Tibial nerve (tissue), 4 donors: ENCODE measurements around the gene ZNF512B. TPM values are rescaled to one million over a fixed set of nuclear protein-coding genes. Genes with fewer than 3 reads are reported as not detected.
"Not testable (repeated sequence)": the region's sequence is repeated elsewhere in the genome, so short reads cannot be mapped to it uniquely, and the experiment has no call there.

Source experiments
- DNase-seq, 2 donors: peaks; one replicate each; pipeline ENCODE4 v3.0.0-alpha.2; 2019; ENCODE audit warnings: low spot score in 2 of 2
- H3K27ac ChIP-seq, 4 donors: fragments of 200-600 bp; sonication (generic) in 3 of 4; one replicate each; pipeline ENCODE4 v1.5.1; 2017 to 2019; ENCODE audit warnings: mild to moderate bottlenecking in 1 of 4
- H3K27me3 ChIP-seq, 2 donors: fragments of 200-600 bp; sonication (generic) in 1 of 2; one replicate each; pipeline versions ENCODE4 v1.5.1 to v1.6.0; 2017 to 2019
- H3K36me3 ChIP-seq, 3 donors: fragments of 200-600 bp; sonication (generic); one replicate each; pipeline ENCODE4 v1.5.1; 2018 to 2019
- H3K4me1 ChIP-seq, 4 donors: fragments of 200-600 bp; sonication (generic) in 3 of 4; one replicate each; pipeline ENCODE4 v1.5.1; 2017 to 2019
- H3K4me3 ChIP-seq, 4 donors: fragments of 200-600 bp; sonication (generic) in 3 of 4; one replicate each; pipeline ENCODE4 v1.5.1; 2017 to 2019; ENCODE audit warnings: mild to moderate bottlenecking in 1 of 4, moderate library complexity in 1 of 4
- H3K9me3 ChIP-seq, 4 donors: fragments of 200-600 bp; sonication (generic) in 3 of 4; one replicate each; pipeline ENCODE4 v1.5.1; 2017 to 2019
- EP300 ChIP-seq, 2 donors: sonication (generic); formaldehyde crosslinking; IDR thresholded peaks; one replicate each; pipeline ENCODE4 v1.6.1; 2017; ENCODE audit warnings: antibody characterized with exemption in 2 of 2, mild to moderate bottlenecking in 1 of 2
- POLR2A ChIP-seq, 2 donors: fragments of 450-650 bp; IDR thresholded peaks; one replicate each; pipeline ENCODE4 v1.6.1; 2017; ENCODE audit warnings: antibody characterized with exemption in 2 of 2, mild to moderate bottlenecking in 2 of 2, moderate library complexity in 2 of 2
- WGBS, 2 donors: methylation state at CpG; one replicate each; pipeline ENCODE4 v1.1.5; 2018; 5-methylcytosine and 5-hydroxymethylcytosine counted together
- total RNA-seq, 4 donors: library from RNA; depleted of rRNA; stranded (reverse); fragments of >200 nt; gene quantifications; one replicate each; pipeline ENCODE4 v1.1.0, GENCODE V29; 2016
- TF ChIP-seq, protein P1 (sequence below), 5 experiments: fragments of 200-600 bp in 3 of 5; fragments of 450-650 bp in 2 of 5; sonication (generic) in 3 of 5; IDR thresholded peaks; one replicate each; pipeline ENCODE4 v1.5.1; 2016 to 2019; ENCODE audit warnings: antibody characterized with exemption in 5 of 5, mild to moderate bottlenecking in 3 of 5, moderate library complexity in 2 of 5

Gene ZNF512B
- total RNA-seq, 4 donors from 2014 or later: 8.3 to 18.3 (median 11.7) TPM

GRCh38 chr20:63978319-63979228, 8.8 kb upstream of the ZNF512B start:
- no peak for DNase-seq
- TF ChIP-seq EP300 (IDR thresholded peaks at IDR 0.05) (no peak), POLR2A (IDR thresholded peaks at IDR 0.05) (no peak)
- TF ChIP-seq, protein P1, sequence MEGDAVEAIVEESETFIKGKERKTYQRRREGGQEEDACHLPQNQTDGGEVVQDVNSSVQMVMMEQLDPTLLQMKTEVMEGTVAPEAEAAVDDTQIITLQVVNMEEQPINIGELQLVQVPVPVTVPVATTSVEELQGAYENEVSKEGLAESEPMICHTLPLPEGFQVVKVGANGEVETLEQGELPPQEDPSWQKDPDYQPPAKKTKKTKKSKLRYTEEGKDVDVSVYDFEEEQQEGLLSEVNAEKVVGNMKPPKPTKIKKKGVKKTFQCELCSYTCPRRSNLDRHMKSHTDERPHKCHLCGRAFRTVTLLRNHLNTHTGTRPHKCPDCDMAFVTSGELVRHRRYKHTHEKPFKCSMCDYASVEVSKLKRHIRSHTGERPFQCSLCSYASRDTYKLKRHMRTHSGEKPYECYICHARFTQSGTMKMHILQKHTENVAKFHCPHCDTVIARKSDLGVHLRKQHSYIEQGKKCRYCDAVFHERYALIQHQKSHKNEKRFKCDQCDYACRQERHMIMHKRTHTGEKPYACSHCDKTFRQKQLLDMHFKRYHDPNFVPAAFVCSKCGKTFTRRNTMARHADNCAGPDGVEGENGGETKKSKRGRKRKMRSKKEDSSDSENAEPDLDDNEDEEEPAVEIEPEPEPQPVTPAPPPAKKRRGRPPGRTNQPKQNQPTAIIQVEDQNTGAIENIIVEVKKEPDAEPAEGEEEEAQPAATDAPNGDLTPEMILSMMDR (IDR thresholded peaks at IDR 0.05): no peak
- Histone ChIP-seq H3K36me3 (peaks cover 0 to 8% (median 0%) of the 10 kb centered on the region in 3 donors), H3K27ac (peak overlapping the region in 3 of 4 donors; percentile 55 to 82 (median 75)), H3K4me1 (peaks cover 0 to 54% (median 35%) of the 10 kb centered on the region in 4 donors), H3K27me3 (peaks cover 0 to 20% of the 10 kb centered on the region in 2 donors), H3K4me3 (peak overlapping the region; percentile 26 to 88 (median 59)), H3K9me3 (no peaks in the 10 kb centered on the region)
- 9 to 25% methylated on average over 15 to 45 of the region's 52 CpGs for WGBS, 2 donors

GRCh38 chr20:63977739-63978276, 8.1 kb upstream of the ZNF512B start:
- DNase-seq: no peak
- WGBS, 2 donors: 56 to 66% methylated on average over 4 to 8 of the region's 16 CpGs
- Histone ChIP-seq H3K9me3 (no peaks in the 10 kb centered on the region), H3K4me3 (no peak overlapping the region), H3K27ac (no peak overlapping the region), H3K4me1 (peaks cover 0 to 53% (median 34%) of the 10 kb centered on the region in 4 donors), H3K27me3 (peaks cover 0 to 20% of the 10 kb centered on the region in 2 donors), H3K36me3 (peaks cover 0 to 2% (median 0%) of the 10 kb centered on the region in 3 donors)
- no peak for TF ChIP-seq POLR2A (IDR thresholded peaks at IDR 0.05)
- TF ChIP-seq, protein P1 (IDR thresholded peaks at IDR 0.05): no peak
- TF ChIP-seq EP300 (IDR thresholded peaks at IDR 0.05): no peak

DNA sequence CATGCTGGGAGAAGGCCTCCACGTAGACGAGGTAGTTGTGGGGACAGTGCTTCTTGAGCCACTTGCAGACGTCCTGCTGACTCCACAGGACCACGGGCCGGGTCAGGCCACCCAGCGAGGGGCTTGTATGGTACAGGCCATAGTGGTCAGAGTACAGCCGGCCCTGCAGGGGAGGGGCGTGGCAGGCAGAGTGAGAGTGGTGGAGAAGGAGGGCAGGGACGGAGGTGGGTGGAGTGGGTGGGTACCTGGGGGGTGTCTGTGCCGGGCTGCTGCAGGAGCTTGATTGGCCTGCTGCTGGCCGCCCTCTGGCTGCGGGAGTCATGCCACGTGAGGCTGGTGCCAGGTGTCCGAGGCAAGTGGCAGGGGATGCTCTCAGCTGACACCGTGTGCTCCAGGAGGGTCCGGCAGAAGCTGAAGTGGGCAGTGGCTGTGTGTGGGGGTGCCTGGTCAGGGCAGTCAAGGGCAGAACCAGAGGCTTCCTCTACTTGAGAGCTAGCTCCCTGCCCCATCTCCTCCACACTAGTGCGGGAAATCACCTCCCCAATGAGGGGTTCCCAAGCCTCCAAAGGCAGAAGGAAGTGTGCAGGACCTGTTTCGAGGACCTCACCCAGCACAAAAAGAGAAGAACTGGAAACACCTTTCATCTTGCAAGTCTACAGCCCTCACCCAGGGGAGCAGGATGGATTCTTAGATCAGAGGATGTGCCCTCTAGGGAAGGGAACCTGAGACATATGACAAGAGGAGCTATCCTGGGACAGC, 7.4 kb upstream of the ZNF512B start:
- Histone ChIP-seq H3K4me3 (no peak overlapping the region), H3K9me3 (no peaks in the 10 kb centered on the region), H3K27ac (no peak overlapping the region), H3K36me3 (no peaks in the 10 kb centered on the region), H3K4me1 (peaks cover 0 to 48% (median 30%) of the 10 kb centered on the region in 4 donors), H3K27me3 (peaks cover 0 to 20% of the 10 kb centered on the region in 2 donors)
- 82 to 87% methylated on average over 16 to 18 of the region's 18 CpGs for WGBS, 2 donors
- TF ChIP-seq, protein P1 (IDR thresholded peaks at IDR 0.05): no peak
- no peak for TF ChIP-seq EP300 (IDR thresholded peaks at IDR 0.05)
- TF ChIP-seq POLR2A (IDR thresholded peaks at IDR 0.05): no peak
- no peak for DNase-seq

GRCh38 chr20:63976511-63976910, 6.8 kb upstream of the ZNF512B start:
- peaks cover 0 to 45% (median 27%) of the 10 kb centered on the region in 4 donors for H3K4me1 ChIP-seq
- H3K9me3 ChIP-seq, H3K36me3 ChIP-seq, DNase-seq, H3K4me3 ChIP-seq, H3K27ac ChIP-seq: not testable (repeated sequence)
- peaks cover 0 to 20% of the 10 kb centered on the region in 2 donors for H3K27me3 ChIP-seq
- WGBS, 2 donors: 88 to 97% methylated on average over 7 of the region's 7 CpGs

DNA sequence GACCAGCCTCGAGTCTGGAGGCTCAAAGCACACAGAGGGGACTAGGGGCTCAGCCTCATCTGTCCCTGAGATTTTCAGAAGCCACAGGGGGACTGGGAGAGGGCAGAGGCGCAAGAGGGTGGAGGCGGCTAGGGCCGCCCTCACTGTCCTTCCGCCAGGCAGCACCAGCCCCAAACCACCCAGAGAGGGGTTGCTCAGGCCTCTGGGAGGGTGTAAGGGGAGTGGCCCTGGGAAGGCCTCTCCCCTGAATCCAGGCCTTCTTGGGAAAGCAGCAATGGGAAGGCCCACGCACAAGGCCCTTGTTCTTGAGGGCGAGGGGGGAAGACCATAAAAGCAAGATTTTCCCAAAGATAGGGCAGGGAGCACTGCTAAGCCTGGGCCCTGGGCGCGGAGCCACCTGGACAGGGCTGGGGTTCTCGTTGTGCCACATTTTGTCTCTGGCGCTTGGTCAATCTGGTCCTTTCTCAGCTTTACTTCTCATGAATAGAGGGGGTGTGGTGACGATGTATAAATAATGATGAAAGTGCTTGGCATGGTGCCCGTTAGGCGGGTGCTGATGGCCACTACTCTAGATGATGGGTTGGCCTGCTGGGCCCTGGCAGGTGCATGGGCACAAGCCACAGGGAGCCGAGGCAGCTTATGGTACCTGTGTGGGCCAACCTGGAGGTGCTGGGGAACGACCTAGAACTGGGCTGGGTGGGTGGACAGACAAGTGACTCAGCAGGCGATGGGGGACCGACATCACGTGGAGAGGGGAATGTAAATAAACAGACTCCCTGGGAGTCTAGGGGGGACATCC, 4.9 kb upstream of the ZNF512B start:
- Histone ChIP-seq H3K27me3 (peaks cover 0 to 13% of the 10 kb centered on the region in 2 donors), H3K4me3 (no peak overlapping the region), H3K27ac (no peak overlapping the region), H3K9me3 (no peaks in the 10 kb centered on the region), H3K36me3 (no peaks in the 10 kb centered on the region), H3K4me1 (peaks cover 0 to 40% (median 18%) of the 10 kb centered on the region in 4 donors)
- 66 to 68% methylated on average over 19 of the region's 19 CpGs for WGBS, 2 donors
- TF ChIP-seq EP300 (IDR thresholded peaks at IDR 0.05) (no peak), POLR2A (IDR thresholded peaks at IDR 0.05) (no peak)
- TF ChIP-seq, protein P1 (IDR thresholded peaks at IDR 0.05): no peak
- no peak for DNase-seq
